GM18520 (cell line): ENCODE results near the gene STRN4.

Experiments used
- ATAC-seq: cut with Tn5 transposase; IDR thresholded peaks from one replicate; pipeline ENCODE4 v1.9.1; 2021; ENCODE audit not compliant: unreplicated experiment

The STRN4 gene

DNA sequence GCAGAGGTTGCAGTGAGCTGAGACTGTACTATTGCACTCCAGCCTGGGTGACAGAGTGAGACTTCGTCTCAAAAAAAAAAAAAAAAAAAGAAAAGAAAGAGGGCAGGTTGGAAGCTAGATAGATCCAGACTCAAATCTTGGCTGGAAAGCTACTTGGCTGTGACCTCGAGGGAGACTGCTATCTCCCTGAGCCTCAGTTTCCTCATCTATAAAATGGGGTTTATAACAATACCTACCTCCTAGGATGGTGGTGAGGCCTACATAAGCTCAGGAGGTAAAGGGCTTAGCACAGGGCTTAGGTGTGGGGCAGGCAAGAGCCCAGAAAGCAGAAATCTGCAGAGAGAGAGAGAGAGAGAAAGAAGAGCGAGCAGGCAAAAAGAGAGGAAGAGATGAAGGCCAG, 61.1 kb downstream of the STRN4 start:
- no peak for ATAC-seq

GRCh38 chr19:46678110-46678732, 68.0 kb downstream of the STRN4 start:
- no peak for ATAC-seq

GRCh38 chr19:46674416-46675178, 71.7 kb downstream of the STRN4 start:
- ATAC-seq, result no peak

GRCh38 chr19:46670813-46671212, 75.4 kb downstream of the STRN4 start:
- no peak for ATAC-seq
